ENCODE measurements around the gene MS4A3. TPM values are rescaled to one million over a fixed set of nuclear protein-coding genes. Genes with fewer than 3 reads are reported as not detected.
"Not testable (repeated sequence)": the region's sequence is repeated elsewhere in the genome, so short reads cannot be mapped to it uniquely, and the experiment has no call there.

MS4A3 gene
- total RNA-seq, 1 donor from 2014 or later = not detected

DNA sequence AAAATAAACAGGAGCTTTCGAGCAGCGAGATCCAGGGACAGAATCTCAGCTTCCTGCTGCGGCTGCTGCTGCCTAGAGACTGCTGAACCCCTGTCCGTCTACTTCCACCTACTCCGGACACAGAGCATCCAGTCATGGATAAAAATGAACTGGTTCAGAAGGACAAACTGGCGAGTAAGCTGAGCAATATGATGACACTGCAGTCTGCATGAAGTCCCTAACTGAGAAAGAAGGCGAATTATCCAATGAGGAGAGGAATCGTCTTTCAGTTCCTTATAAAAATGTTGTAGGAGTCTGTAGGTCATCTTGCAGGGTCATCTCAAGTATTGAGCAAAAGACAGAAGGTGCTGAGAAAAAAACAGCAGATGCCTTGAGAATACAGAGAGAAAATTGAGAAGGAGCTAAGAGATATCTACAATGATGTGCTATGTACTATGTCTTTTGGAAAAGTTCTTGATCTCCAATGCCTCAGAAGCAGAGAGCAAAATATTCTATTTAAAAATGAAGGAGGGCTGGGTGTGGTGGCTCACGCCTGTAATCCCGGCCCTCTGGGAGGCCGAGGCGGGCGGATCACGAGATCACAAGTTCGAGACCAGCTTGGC is 20.9 kb downstream of the MS4A3 start:
- no peaks in the 10 kb centered on the region for H3K9me3 Mint-ChIP-seq
- H3K27ac Mint-ChIP-seq = no peak overlapping the region
- DNase-seq = no peak
- H3K27me3 Mint-ChIP-seq = no peaks in the 10 kb centered on the region
- H3K4me3 Mint-ChIP-seq = no peak overlapping the region
- intact Hi-C loops (cut with micrococcal nuclease) = no loop called here
- H3K36me3 Mint-ChIP-seq (ENCODE audit: low read depth) = no peaks in the 10 kb centered on the region
- no peaks in the 10 kb centered on the region for H3K4me1 Mint-ChIP-seq

DNA sequence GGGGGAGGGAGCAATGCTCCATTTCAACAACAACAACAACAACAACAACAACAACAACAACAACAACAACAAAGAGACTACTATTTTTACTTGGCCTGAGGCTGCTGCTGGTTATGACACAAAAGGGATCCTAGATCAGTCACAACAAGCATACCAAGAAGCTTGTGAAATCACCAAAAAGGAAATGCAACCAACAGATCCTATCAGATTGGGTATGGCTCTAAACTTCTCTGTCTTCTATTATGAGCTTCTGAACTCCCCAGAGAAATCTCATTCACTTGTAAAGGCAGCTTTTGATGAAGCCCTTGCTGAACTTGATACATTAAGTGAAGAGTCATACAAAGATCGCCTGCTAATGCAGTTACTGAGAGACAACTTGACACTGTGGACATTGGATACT is 21.5 kb downstream of the MS4A3 start:
- Mint-ChIP-seq H3K9me3 (no peaks in the 10 kb centered on the region), H3K27me3 (no peaks in the 10 kb centered on the region), H3K4me3 (no peak overlapping the region), H3K4me1 (no peaks in the 10 kb centered on the region), H3K27ac (no peak overlapping the region), H3K36me3 (ENCODE audit: low read depth) (no peaks in the 10 kb centered on the region)
- intact Hi-C loops (cut with micrococcal nuclease) = no loop called here
- no peak for DNase-seq

- no peaks in the 10 kb centered on the region for H3K27me3 Mint-ChIP-seq
- H3K27ac Mint-ChIP-seq = no peak overlapping the region
- no peaks in the 10 kb centered on the region for H3K4me1 Mint-ChIP-seq
- intact Hi-C loops (cut with micrococcal nuclease) = no loop called here
- no peak for DNase-seq
- H3K4me3 Mint-ChIP-seq = no peak overlapping the region
- H3K36me3 Mint-ChIP-seq (ENCODE audit: low read depth) = no peaks in the 10 kb centered on the region
- H3K9me3 Mint-ChIP-seq = no peaks in the 10 kb centered on the region
Measured at GRCh38 chr11:60078745-60079144, 22.3 kb downstream of the MS4A3 start.

- DNase-seq = no peak
- no peaks in the 10 kb centered on the region for H3K4me1 Mint-ChIP-seq
- intact Hi-C loops (cut with micrococcal nuclease) = no loop called here
- H3K9me3 Mint-ChIP-seq = no peaks in the 10 kb centered on the region
- peaks cover 3% of the 10 kb centered on the region for H3K27me3 Mint-ChIP-seq
- H3K36me3 Mint-ChIP-seq (ENCODE audit: low read depth) = no peaks in the 10 kb centered on the region
- no peak overlapping the region for H3K27ac Mint-ChIP-seq
- H3K4me3 Mint-ChIP-seq = no peak overlapping the region
Measured at GRCh38 chr11:60080535-60080934, 24.1 kb downstream of the MS4A3 start.

GRCh38 chr11:60084631-60085273 is 28.3 kb downstream of the MS4A3 start:
- no peak for DNase-seq

DNA sequence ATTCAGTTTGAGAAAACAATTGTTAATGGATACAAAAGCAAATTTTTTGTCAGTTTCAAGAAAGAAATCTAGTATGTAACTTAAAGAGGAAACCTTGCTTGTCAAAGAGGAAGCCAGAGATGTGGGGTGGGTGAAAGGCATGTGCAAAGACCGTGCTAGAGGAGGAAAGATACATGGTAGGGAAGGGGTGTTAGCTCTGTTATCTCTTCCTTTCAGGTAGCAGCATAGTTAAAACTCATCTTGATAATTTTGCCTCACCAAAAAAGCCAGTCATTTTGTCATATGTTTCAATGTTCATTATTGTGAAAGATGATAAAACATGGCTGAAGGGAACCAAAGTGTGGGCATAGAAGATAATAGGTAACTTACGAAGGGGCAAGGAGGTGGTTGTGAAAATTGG is 29.4 kb downstream of the MS4A3 start:
- intact Hi-C loops (cut with micrococcal nuclease) = no loop called here
- no peak for DNase-seq
- peaks cover 3% of the 10 kb centered on the region for H3K27me3 Mint-ChIP-seq
- no peaks in the 10 kb centered on the region for H3K4me1 Mint-ChIP-seq
- H3K27ac Mint-ChIP-seq = no peak overlapping the region
- H3K4me3 Mint-ChIP-seq = no peak overlapping the region
- no peaks in the 10 kb centered on the region for H3K36me3 Mint-ChIP-seq (ENCODE audit: low read depth)
- no peaks in the 10 kb centered on the region for H3K9me3 Mint-ChIP-seq

More at GRCh38 chr11:60084631-60085273, 28.3 kb downstream of the MS4A3 start:
- H3K4me3 Mint-ChIP-seq = no peak overlapping the region
- H3K36me3 Mint-ChIP-seq (ENCODE audit: low read depth) = no peaks in the 10 kb centered on the region
- H3K27me3 Mint-ChIP-seq = peaks cover 3% of the 10 kb centered on the region
- H3K27ac Mint-ChIP-seq = no peak overlapping the region
- no peaks in the 10 kb centered on the region for H3K9me3 Mint-ChIP-seq
- no peaks in the 10 kb centered on the region for H3K4me1 Mint-ChIP-seq
- intact Hi-C loops (cut with micrococcal nuclease) = no loop called here

- no peaks in the 10 kb centered on the region for H3K9me3 Mint-ChIP-seq
- H3K4me1 Mint-ChIP-seq = no peaks in the 10 kb centered on the region
- no peak for DNase-seq
- H3K36me3 Mint-ChIP-seq (ENCODE audit: low read depth) = no peaks in the 10 kb centered on the region
- H3K27me3 Mint-ChIP-seq = peaks cover 3% of the 10 kb centered on the region
- H3K27ac Mint-ChIP-seq = no peak overlapping the region
- H3K4me3 Mint-ChIP-seq = no peak overlapping the region
- intact Hi-C loops (cut with micrococcal nuclease) = no loop called here
Measured at GRCh38 chr11:60087239-60087638, 30.8 kb downstream of the MS4A3 start.

DNA sequence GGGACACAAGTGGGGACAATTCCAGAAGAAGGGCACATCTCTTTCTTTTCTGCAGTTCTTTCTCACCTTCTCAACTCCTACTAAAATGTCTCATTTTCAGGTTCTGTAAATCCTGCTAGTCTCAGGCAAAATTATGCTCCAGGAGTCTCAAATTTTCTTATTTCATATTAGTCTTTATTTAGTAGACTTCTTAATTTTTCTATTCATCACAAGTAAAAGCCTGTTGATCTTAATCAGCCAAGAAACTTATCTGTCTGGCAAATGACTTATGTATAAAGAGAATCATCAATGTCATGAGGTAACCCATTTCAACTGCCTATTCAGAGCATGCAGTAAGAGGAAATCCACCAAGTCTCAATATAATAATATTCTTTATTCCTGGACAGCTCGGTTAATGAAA is 31.9 kb downstream of the MS4A3 start, which contains the start of gene MS4A2:
MS4A2 (plus strand) TSS at position 301 of the 400 bp plus-strand sequence. CDS start 102 bp downstream, outside the sequence.
- Mint-ChIP-seq H3K4me1 (no peaks in the 10 kb centered on the region), H3K27ac (no peak within 1 kb of the TSS), H3K4me3 (no peak within 1 kb of the TSS), H3K36me3 (ENCODE audit: low read depth) (no peaks in the 10 kb centered on the region), H3K9me3 (no peaks in the 10 kb centered on the region), H3K27me3 (peaks cover 3% of the 10 kb centered on the region)
- no peak for DNase-seq
- intact Hi-C loops (cut with micrococcal nuclease) = no loop called here

DNA sequence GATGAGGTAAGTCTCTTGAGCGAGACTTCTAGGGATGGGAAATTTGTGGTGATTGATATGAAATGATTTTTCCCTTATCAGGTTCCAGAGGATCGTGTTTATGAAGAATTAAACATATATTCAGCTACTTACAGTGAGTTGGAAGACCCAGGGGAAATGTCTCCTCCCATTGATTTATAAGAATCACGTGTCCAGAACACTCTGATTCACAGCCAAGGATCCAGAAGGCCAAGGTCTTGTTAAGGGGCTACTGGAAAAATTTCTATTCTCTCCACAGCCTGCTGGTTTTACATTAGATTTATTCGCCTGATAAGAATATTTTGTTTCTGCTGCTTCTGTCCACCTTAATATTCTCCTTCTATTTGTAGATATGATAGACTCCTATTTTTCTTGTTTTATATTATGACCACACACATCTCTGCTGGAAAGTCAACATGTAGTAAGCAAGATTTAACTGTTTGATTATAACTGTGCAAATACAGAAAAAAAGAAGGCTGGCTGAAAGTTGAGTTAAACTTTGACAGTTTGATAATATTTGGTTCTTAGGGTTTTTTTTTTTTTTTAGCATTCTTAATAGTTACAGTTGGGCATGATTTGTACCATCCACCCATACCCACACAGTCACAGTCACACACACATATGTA is 39.1 kb downstream of the MS4A3 start:
- Mint-ChIP-seq H3K9me3 (no peaks in the 10 kb centered on the region), H3K27me3 (no peaks in the 10 kb centered on the region), H3K4me1 (no peaks in the 10 kb centered on the region), H3K4me3 (no peak overlapping the region), H3K36me3 (ENCODE audit: low read depth) (no peaks in the 10 kb centered on the region), H3K27ac (no peak overlapping the region)
- no peak for DNase-seq
- intact Hi-C loops (cut with micrococcal nuclease) = no loop called here

GRCh38 chr11:60097189-60097588 is 40.7 kb downstream of the MS4A3 start:
- no peaks in the 10 kb centered on the region for H3K9me3 Mint-ChIP-seq
- H3K27ac Mint-ChIP-seq = no peak overlapping the region
- no peaks in the 10 kb centered on the region for H3K27me3 Mint-ChIP-seq
- no peaks in the 10 kb centered on the region for H3K36me3 Mint-ChIP-seq (ENCODE audit: low read depth)
- no peak for DNase-seq
- no peak overlapping the region for H3K4me3 Mint-ChIP-seq
- intact Hi-C loops (cut with micrococcal nuclease) = no loop called here
- no peaks in the 10 kb centered on the region for H3K4me1 Mint-ChIP-seq

GRCh38 chr11:60098508-60098907 is 42.0 kb downstream of the MS4A3 start:
- Mint-ChIP-seq H3K4me3 (no peak overlapping the region), H3K4me1 (no peaks in the 10 kb centered on the region), H3K27ac (no peak overlapping the region), H3K36me3 (ENCODE audit: low read depth) (no peaks in the 10 kb centered on the region), H3K9me3 (no peaks in the 10 kb centered on the region), H3K27me3 (no peaks in the 10 kb centered on the region)
- intact Hi-C loops (cut with micrococcal nuclease) = no loop called here
- no peak for DNase-seq

DNA sequence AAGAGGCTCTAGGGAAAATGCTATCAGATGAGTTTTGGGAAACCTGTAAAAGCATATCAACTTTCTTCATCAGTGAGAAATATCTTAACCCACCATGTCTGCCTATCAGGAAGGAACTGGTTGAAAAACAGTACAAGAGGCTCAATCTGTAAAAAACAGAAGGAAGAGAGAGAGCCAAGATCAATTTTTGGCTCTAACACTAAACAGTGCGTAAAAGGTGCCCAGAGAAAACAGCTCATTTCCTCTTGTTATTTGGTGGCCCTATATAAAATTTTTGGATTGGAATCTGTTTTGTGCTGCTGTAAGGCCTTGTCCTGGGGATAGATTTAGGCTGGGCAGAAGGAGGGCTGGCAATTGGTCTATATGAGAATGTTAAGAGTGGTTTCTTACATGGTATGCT is 44.1 kb downstream of the MS4A3 start:
- no peaks in the 10 kb centered on the region for H3K36me3 Mint-ChIP-seq (ENCODE audit: low read depth)
- no peak overlapping the region for H3K4me3 Mint-ChIP-seq
- no peak overlapping the region for H3K27ac Mint-ChIP-seq
- DNase-seq = no peak
- intact Hi-C loops (cut with micrococcal nuclease) = no loop called here
- H3K9me3 Mint-ChIP-seq = no peaks in the 10 kb centered on the region
- H3K4me1 Mint-ChIP-seq = no peaks in the 10 kb centered on the region
- no peaks in the 10 kb centered on the region for H3K27me3 Mint-ChIP-seq

- H3K9me3 Mint-ChIP-seq; H3K27ac Mint-ChIP-seq; H3K27me3 Mint-ChIP-seq; H3K4me1 Mint-ChIP-seq; DNase-seq; H3K36me3 Mint-ChIP-seq (ENCODE audit: low read depth); intact Hi-C loops (cut with micrococcal nuclease); H3K4me3 Mint-ChIP-seq: not testable (repeated sequence)
Measured at GRCh38 chr11:60101368-60101767, 44.9 kb downstream of the MS4A3 start.

GRCh38 chr11:60104471-60105115 is 48.1 kb downstream of the MS4A3 start:
- DNase-seq; H3K9me3 Mint-ChIP-seq; H3K27me3 Mint-ChIP-seq; H3K4me3 Mint-ChIP-seq; H3K4me1 Mint-ChIP-seq; intact Hi-C loops (cut with micrococcal nuclease); H3K36me3 Mint-ChIP-seq (ENCODE audit: low read depth); H3K27ac Mint-ChIP-seq: not testable (repeated sequence)

Measured in activated CD4-positive, alpha-beta T cell treated with anti-CD3 and anti-CD28 coated beads, Interleukin-2, amount 10 ng/mL, durations not matched to agents 24 days and 14 days (primary cell).